Left forelimb (tissue), 1 donor: Measurements from ENCODE around the gene USP21.

Experiments
- DNase-seq: peaks from one replicate; pipeline ENCODE4 v3.0.0-alpha.2; 2018; ENCODE audit warnings: low spot score

USP21 gene

GRCh38 chr1:161133220-161133740 lies 26.0 kb upstream of the USP21 start:
- DNase-seq, result no peak

DNA sequence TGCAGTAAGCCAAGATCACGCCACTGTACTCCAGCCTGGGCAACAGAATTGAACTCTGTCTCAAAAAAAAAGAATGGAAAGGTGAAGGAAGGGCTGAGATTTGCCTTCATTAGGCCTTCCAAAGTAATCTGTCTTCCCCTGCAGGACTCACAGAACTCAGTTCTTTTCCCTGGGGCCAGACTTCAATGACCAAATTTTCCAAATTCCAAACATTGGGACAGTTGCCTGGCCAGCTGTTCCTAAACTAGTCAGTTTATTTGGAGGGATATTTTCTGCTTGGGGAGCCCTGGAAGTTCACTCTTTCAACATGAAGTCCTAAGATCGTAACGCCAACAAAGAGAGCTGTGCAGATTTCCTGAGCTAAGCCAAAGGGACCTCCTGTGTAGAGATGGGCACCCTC lies 21.4 kb upstream of the USP21 start:
- DNase-seq, result no peak

- DNase-seq, result no peak
Measured at GRCh38 chr1:161138431-161138830, 20.9 kb upstream of the USP21 start.

DNA sequence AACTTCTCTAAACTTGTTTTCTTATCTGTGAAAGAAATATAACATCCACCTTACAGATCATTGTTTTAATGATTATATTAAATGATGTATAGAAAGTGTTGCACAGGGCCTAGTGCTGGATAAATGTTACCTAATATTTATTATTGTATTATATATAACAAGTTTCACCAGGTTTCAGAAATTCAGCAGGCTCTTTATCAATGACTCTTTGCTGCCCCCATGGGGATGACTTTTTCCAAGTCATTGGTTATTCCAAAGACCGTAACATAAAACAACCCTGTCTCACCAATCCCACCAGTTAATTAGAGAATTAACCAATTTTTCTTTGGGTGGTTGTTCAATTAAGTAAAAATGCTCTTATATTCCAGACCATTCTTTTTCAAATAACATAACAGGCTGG lies 19.5 kb upstream of the USP21 start:
- no peak for DNase-seq

- DNase-seq, result no peak
Measured at GRCh38 chr1:161140755-161141400, 18.4 kb upstream of the USP21 start.

- DNase-seq, result no peak
Measured at GRCh38 chr1:161145832-161146231, 13.5 kb upstream of the USP21 start.

DNA sequence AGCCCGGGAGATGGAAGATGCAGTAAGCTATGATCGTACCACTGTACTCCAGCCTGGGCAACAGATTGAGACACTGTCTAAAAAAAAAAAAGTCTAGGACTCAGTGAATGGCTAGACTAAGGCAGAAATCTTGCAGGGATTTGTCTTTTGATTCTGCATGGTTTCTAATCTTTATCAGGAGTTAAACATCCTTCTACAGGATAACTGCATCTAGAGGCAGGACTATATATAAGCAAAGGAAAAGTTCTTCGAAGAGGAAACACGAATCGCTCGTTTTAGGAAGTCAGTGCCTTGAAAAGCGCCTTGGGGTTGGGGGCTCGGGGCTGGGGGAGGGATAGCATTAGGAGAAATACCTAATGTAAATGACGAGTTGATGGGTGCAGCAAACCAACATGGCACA lies 6.1 kb upstream of the USP21 start:
- no peak for DNase-seq

DNA sequence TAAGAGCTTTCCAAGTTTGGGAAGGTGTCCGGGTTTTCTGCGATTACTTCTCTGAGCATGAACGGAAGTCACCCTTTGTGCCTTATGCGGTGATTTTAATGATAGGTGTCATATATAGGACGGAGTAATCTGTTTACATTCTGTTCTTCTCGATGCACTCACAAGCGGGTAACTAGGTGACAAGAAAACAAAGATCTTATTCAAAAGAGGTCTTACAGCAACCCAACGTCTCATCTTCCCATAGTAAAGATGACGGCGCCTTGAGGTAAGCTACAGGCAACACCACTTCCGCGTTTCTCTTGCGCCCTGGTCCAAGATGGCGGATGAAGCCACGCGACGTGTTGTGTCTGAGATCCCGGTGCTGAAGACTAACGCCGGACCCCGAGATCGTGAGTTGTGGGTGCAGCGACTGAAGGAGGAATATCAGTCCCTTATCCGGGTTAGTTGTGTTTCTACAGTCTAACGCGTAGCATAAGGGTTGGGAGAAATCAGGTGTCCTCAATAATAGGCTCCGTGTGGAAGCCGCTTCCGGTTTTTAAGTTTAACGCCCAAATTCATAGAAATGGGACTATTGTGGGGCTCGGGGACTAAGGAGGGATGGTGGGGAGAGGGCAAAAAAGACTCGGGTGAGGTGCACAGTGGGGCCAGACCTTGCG lies 5.5 kb upstream of the USP21 start, which contains the start of gene UFC1:
TSS of gene UFC1 (plus strand) at position 297 of the 656 bp plus-strand sequence. CDS start at position 317, 20 bp downstream.
- peak; percentile 90 for DNase-seq

DNA sequence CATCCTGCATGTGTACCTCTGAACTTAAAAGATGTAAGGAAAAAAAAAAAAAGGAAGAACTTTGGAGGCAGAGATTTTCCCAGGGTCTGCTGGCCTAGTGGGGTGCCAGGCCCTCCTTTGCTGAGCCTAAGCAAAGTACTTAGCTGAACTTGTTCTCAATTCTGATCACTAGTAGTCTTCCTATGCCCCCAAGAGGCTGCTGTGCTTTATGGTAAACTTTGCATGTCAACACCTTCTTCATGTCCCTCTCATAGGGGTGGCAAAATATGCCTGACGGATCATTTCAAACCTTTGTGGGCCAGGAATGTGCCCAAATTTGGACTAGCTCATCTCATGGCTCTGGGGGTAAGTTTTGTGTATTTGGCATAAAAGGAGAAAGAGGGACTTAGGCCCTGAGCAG lies 1.4 kb upstream of the USP21 start:
- no peak for DNase-seq

- DNase-seq, result no peak
Measured at GRCh38 chr1:161158316-161159010, 837 bp upstream of the USP21 start.

DNA sequence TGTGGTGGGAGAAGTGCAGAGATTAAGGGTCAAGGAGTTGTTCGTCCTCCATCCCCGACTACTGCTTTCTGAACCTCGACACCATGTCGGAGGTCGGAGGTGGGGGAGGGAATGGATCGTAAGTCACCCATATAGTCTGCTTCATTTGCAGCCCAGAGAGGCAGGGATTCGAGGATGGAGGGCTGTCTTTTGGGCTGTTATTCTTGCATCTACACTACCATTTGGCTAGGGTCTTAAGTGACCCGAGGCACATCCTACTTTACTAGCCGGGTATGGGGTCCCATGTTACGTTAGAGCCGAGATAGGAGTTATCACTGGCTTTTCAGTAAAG lies 578 bp downstream of the USP21 start:
- DNase-seq, result no peak

DNA sequence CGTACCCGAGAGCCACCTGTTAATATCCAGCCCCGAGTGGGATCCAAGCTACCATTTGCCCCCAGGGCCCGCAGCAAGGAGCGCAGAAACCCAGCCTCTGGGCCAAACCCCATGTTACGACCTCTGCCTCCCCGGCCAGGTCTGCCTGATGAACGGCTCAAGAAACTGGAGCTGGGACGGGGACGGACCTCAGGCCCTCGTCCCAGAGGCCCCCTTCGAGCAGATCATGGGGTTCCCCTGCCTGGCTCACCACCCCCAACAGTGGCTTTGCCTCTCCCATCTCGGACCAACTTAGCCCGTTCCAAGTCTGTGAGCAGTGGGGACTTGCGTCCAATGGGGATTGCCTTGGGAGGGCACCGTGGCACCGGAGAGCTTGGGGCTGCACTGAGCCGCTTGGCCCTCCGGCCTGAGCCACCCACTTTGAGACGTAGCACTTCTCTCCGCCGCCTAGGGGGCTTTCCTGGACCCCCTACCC lies 1.4 kb downstream of the USP21 start:
- no peak for DNase-seq

DNA sequence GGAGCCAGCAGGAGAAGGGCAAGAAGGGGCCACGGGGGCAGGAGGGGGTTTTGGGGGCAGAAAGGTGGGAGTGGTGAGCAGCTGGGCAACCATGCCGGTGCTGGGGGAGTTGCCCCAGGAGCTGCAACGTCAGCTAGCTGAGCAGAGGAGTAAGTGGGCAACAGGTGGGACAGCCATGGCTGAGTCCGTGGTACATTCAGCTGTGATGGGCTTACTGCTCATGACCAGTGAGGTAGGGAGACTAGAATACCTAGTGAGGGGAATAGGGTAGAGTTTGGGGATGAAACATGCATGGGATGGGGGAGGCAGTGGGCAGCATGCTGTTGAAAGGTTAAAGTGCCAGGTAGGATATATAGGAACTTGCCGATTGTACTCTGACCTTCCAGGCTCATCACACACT lies 2.4 kb downstream of the USP21 start:
- DNase-seq, result no peak

DNA sequence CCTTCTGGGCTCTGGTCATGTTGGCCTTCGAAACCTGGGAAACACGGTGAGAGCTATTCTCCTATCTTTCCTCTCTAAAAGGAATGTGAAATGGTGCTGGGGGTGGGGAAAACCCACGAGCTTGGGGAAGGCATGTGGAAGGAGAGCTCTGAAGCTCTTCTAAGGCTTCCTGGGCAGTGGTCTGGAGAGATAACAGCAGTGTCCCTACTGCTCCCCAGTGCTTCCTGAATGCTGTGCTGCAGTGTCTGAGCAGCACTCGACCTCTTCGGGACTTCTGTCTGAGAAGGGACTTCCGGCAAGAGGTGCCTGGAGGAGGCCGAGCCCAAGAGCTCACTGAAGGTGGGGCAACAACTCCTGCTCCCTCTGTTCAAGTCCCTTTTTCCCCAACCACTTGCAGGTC lies 2.8 kb downstream of the USP21 start:
- no peak for DNase-seq

GRCh38 chr1:161162806-161163205 lies 3.5 kb downstream of the USP21 start:
- DNase-seq, result no peak

GRCh38 chr1:161163793-161164192 lies 4.5 kb downstream of the USP21 start:
- DNase-seq, result no peak

DNA sequence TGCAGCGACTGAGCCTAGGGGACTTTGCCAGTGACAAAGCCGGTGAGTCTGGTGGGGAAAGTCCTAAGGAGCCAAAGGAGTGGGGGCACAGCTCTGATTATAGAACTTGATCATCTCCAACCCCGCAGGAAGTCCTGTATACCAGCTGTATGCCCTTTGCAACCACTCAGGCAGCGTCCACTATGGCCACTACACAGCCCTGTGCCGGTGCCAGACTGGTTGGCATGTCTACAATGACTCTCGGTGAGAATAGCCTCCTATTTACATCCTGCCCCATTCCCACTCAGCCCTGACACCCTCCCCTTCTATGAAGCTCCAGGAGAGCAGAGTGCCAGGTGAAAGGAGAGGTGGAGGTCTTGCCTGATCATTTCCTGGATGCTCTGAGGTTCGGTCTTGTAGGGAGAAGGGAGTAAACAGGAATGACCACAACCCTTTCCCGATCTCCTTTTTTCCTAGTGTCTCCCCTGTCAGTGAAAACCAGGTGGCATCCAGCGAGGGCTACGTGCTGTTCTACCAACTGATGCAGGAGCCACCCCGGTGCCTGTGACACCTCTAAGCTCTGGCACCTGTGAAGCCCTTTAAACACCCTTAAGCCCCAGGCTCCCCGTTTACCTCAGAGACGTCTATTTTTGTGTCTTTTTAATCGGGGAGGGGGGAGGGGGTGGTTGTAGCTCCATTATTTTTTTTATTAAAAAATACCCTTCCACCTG lies 5.8 kb downstream of the USP21 start:
- no peak for DNase-seq

- peak; percentile 94 for DNase-seq
Measured at GRCh38 chr1:161165742-161166668, 6.7 kb downstream of the USP21 start, which contains the start of gene PPOX. Gene PPOX, plus strand, starts transcription at chr1:161166426. Its CDS starts 422 bp downstream, at chr1:161166848.

DNA sequence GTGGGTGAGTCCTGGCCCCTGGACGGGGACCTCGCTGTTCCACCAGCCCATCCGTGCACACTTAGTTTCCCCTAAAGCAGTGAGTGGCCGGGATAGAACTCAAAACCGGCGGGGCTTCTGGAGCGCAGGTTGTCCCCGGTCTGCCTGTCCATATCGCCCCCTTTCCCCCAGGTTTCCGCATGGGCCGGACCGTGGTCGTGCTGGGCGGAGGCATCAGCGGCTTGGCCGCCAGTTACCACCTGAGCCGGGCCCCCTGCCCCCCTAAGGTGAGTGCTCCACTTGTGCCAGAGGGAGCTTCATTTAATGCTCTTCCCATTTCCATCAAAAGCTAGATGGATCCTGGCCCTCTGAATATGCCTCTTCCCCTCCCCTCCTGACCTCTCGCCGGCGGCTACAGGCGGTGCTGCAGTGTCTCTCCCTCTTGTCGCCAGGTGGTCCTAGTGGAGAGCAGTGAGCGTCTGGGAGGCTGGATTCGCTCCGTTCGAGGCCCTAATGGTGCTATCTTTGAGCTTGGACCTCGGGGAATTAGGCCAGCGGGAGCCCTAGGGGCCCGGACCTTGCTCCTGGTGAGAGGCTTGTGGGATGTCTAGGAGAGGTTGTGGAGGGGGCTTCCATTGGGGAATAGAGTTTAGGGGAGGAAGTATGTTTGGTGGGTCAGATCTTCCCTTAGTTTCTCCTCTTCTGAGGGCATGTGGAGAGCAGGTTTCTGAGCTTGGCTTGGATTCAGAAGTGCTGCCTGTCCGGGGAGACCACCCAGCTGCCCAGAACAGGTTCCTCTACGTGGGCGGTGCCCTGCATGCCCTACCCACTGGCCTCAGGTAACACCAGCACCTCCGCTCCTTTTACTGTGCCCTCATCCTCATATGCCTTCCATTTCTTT lies 7.6 kb downstream of the USP21 start:
- DNase-seq, result no peak

DNA sequence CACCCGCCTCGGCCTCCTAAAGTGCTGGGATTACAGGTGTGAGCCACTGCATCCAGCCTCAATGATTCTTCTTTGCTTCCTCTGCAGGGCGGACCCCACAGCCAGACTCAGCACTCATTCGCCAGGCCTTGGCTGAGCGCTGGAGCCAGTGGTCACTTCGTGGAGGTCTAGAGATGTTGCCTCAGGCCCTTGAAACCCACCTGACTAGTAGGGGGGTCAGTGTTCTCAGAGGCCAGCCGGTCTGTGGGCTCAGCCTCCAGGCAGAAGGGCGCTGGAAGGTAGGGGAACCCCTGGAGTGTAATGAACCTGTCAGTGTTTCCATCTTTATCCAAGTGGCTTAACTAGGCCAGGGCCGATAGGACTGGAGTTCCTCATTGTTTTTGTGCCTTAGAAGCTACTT lies 9.6 kb downstream of the USP21 start:
- DNase-seq, result no peak
